ENCODE data around the gene C12orf56. TPM values are rescaled to one million over a fixed set of nuclear protein-coding genes. Genes with fewer than 3 reads are reported as not detected.

C12orf56 gene
- total and polyA plus RNA-seq, 9 of the 15 experiments (the other 6 are each of a cell fraction or from before 2014, with no cell fraction given), result 0.40 to 4.8 (median 1.2) TPM

GRCh38 chr12:64404470-64405256 is 14.1 kb upstream of the C12orf56 start (continued):
- peak; percentile 49; the same call in 1 of the 2 replicates for TF ChIP-seq ZBTB9 (CRISPR knock-in tag; IDR thresholded peaks at IDR 0.05)
- TF ChIP-seq MYC (IDR thresholded peaks at IDR 0.05; ENCODE audit: low read depth, low read length), result peak; percentile 100
- peak; percentile 98; the same call in 1 of the 2 replicates for TF ChIP-seq MYC (CRISPR knock-in tag; IDR thresholded peaks at IDR 0.05; ENCODE audit: borderline replicate concordance, low read depth)
- TF ChIP-seq DNMT1 (IDR thresholded peaks at IDR 0.05), result no peak
- no peak for TF ChIP-seq STAG1 (CRISPR knock-in tag; IDR thresholded peaks at IDR 0.05; ENCODE audit: borderline replicate concordance)
- TF ChIP-seq ZNF584 (CRISPR knock-in tag; IDR thresholded peaks at IDR 0.05; ENCODE audit: low read depth), result peak; percentile 42; the same call in 1 of the 2 replicates
- TF ChIP-seq, protein P1, sequence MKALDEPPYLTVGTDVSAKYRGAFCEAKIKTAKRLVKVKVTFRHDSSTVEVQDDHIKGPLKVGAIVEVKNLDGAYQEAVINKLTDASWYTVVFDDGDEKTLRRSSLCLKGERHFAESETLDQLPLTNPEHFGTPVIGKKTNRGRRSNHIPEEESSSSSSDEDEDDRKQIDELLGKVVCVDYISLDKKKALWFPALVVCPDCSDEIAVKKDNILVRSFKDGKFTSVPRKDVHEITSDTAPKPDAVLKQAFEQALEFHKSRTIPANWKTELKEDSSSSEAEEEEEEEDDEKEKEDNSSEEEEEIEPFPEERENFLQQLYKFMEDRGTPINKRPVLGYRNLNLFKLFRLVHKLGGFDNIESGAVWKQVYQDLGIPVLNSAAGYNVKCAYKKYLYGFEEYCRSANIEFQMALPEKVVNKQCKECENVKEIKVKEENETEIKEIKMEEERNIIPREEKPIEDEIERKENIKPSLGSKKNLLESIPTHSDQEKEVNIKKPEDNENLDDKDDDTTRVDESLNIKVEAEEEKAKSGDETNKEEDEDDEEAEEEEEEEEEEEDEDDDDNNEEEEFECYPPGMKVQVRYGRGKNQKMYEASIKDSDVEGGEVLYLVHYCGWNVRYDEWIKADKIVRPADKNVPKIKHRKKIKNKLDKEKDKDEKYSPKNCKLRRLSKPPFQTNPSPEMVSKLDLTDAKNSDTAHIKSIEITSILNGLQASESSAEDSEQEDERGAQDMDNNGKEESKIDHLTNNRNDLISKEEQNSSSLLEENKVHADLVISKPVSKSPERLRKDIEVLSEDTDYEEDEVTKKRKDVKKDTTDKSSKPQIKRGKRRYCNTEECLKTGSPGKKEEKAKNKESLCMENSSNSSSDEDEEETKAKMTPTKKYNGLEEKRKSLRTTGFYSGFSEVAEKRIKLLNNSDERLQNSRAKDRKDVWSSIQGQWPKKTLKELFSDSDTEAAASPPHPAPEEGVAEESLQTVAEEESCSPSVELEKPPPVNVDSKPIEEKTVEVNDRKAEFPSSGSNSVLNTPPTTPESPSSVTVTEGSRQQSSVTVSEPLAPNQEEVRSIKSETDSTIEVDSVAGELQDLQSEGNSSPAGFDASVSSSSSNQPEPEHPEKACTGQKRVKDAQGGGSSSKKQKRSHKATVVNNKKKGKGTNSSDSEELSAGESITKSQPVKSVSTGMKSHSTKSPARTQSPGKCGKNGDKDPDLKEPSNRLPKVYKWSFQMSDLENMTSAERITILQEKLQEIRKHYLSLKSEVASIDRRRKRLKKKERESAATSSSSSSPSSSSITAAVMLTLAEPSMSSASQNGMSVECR (CRISPR knock-in tag; IDR thresholded peaks at IDR 0.05), result peak; percentile 89
- TF ChIP-seq POLR3A (IDR thresholded peaks at IDR 0.05; ENCODE audit: borderline replicate concordance, extremely low read depth, insufficient read depth, insufficient read length), result no peak
- no peak for TF ChIP-seq CCAR2 (IDR thresholded peaks at IDR 0.05; ENCODE audit: low read depth, low read length)
- TF ChIP-seq, protein P2, sequence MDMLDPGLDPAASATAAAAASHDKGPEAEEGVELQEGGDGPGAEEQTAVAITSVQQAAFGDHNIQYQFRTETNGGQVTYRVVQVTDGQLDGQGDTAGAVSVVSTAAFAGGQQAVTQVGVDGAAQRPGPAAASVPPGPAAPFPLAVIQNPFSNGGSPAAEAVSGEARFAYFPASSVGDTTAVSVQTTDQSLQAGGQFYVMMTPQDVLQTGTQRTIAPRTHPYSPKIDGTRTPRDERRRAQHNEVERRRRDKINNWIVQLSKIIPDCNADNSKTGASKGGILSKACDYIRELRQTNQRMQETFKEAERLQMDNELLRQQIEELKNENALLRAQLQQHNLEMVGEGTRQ (CRISPR knock-in tag; IDR thresholded peaks at IDR 0.05), result no peak; the same call in 1 of the 2 replicates
- peak; percentile 95 for TF ChIP-seq RBM22 (IDR thresholded peaks at IDR 0.05; ENCODE audit: low read depth, low read length, poor library complexity, severe bottlenecking)
- no peak; the same call in 1 of the 2 replicates for TF ChIP-seq CHD2 (IDR thresholded peaks at IDR 0.05; ENCODE audit: low read depth, low read length)
- no peak for TF ChIP-seq POU5F1 (IDR thresholded peaks at IDR 0.05; ENCODE audit: borderline replicate concordance, low read depth, low read length, partially characterized antibody)
- TF ChIP-seq ZNF175 (CRISPR knock-in tag; IDR thresholded peaks at IDR 0.05; ENCODE audit: low read depth), result 0 out of 2 replicates have a peak, but pooled peaks have one; percentile 19
- TF ChIP-seq ZNF146 (CRISPR knock-in tag; IDR thresholded peaks at IDR 0.05; ENCODE audit: unreplicated experiment), result no peak
- TF ChIP-seq TOE1 (IDR thresholded peaks at IDR 0.05; ENCODE audit: borderline replicate concordance), result peak; percentile 67; the same call in 1 of the 2 replicates
- TF ChIP-seq TOE1 (CRISPR knock-in tag; IDR thresholded peaks at IDR 0.05; ENCODE audit: borderline replicate concordance, low read depth), result no peak; the same call in 1 of the 2 replicates
- no peak for TF ChIP-seq TAF15 (IDR thresholded peaks at IDR 0.05; ENCODE audit: low read depth, low read length)
- TF ChIP-seq DIDO1 (tag; IDR thresholded peaks at IDR 0.05; ENCODE audit: low read depth), result no peak

Data from K562 (cell line).